Stimulated activated CD8-positive, alpha-beta memory T cell treated with anti-CD3 and anti-CD28 coated beads, Interleukin-12 subunit alpha, Interleukin-12 subunit beta, amount 100 ng/mL, for 1 hour (primary cell): ENCODE data around the gene CPT1C.

Experiments
- DNase-seq: peaks from one replicate; pipeline ENCODE4 v3.0.0-alpha.2; 2020; ENCODE audit warnings: low read depth

CPT1C gene

DNA sequence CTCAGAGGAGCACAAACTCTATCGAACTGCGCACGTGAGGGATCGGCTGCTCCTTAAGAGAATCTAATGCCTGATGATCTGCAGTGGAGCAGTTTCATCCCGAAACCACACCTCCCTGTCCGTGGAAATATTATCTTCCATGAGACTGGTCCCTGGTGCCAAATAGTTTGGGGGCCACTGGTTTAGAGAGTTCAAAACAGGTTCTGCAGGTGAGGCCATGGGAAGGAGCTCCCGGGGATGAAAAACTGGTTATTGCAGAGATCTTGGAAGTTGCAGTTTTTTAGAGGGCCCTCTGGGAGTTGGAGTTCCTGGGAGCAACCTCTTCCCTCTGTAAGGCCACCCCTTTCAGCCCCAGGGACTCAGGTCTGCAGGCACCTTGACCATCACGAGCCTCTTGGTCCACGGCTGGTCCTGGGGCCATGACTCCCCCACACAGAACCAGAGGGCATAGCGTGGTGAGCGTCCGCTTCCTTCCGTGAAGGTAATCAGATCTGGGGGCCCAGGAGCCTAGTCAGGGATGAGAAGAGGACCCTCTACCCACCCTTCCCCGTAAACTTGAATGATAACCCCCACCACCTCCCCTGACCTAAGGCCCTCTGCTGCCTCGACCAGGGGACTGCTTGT, 30.5 kb upstream of the CPT1C start:
- DNase-seq = no peak

DNA sequence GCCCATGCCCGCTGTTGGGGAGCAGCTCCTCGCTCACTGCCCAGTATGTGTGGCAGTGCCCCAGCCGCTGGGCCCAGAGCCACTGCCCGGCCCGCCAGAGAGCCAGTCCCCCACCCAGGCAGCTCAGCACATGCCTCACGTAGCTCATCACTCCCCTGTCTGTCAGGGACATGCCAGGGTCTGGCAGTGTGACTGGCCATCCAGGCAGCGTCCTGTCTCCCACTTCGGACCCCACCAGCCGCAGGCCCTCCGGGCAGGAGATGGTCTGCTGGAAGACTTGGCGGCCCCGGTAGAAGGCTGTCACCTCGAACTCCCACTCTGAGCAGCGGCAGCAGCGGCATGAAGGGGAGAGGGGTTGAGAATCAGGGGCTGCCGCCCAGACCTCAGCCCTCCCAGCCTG, 28.9 kb upstream of the CPT1C start:
- DNase-seq = no peak

DNA sequence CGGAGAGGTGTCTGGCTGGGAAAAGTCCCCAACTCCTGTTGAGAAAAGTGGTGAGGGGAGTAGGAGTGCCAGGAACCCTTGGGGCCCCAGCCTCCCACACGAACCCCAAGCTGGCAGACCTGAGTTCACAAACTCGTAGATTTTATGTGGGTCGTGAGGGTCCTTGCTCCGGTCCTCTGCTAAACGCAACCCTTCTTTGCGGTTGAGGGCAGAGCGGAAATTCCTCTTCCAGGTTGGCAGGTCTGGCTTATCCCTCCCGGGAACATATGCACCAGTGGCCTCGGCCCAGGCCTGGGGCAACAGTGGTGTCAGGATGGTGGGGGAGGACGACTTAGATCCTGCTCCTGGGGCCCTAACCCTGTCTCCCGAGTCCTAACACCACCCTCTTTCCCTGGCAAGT, 27.7 kb upstream of the CPT1C start:
- DNase-seq = no peak

DNA sequence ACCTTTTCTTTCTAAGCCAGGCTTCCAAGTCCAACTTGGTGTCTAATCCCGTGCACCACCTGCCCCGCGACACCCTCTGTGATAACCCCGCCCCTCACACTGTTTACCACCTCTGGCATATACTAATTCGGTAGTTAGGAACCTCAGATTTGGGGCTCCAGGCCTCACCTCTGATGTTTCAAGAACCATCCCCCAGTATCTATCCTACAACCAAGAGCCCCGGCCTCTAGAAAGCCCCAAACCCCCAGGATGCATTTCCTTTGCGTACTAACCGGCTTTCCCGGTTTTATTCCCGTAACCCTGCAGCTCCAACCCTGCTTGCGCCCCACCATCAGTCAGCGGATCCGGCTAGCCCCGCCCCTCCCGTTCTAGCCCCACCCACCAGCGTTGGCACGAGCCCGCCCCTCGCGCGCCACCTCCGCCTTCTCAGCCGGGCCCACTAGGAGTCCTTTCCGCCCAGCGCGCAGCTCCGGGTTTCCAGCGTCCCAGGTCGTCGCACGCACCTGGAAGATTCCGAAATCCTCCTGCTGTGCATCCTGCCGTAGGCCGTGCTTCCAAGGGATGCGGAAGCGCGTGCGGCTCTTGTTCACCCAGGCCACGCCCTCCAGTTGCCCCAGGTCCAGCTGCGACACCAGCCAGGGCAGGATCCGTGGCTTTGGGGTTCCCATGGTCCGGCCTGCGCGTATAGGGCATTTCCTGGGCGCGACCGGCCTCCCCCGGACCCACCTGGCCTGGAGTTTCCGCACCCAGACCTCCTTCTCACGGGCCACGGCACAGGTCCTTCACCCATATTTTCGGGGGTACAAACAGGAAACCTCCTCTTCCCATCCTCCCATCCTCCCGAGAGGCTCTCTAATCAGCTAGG, 26.5 kb upstream of the CPT1C start:
- peak; percentile 86 for DNase-seq

DNA sequence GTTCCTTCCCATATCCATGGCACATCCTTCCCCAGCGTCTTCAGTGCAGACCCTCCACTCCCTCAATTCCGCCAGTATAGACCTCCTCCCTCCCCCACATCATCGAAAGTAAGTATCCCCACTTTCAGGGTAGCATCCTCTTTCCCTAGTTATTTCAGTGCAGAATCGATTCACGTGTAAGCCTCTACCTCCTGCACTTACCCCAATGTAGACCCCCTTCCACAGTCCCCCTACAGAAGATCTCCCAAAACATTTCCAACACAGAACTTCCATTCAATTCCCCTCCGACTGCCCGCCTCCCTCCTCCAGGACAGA, 25.9 kb upstream of the CPT1C start:
- no peak for DNase-seq

DNA sequence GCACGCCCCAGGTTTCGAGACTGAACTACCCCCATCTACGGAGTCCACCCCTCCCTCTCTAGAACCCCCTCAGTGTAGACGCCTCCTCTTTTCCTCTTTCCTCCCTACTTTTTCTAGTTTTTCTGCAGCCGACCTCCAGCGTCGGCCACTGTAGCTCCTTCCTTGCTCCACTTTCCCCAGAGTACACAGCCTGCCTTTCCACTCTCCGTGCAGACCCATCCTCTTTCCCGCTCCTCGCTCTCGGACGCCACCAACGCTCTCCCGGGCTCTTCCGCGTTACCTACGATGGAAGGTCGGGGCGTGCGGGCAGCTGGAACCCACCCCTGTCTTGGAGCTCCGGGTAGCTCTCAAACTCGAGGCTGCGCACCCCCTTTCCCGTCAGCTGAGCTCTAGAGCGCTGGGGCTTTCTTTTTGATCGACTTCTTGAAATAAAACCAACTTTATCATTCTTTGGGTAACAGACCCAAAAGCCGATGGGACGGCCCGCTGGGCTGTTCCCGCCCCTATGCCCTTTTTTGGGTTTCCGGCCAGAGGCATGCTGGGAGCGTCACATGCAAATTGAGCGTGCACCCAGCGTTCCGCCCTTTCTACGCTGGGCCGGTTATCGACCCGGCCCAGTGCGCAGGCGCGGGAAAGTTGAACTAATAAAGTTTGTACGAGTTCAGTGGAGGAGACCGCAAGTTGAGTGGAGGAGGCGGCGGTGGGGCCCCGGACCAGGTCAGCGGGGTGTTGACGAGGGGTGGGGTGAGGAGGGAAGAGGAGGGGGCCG, 25.4 kb upstream of the CPT1C start, which contains the start of the genes BCL2L12 and IRF3:
BCL2L12 (plus strand) TSS at position 583 of the 769 bp plus-strand sequence. CDS start 760 bp downstream, outside the sequence.
IRF3 (minus strand) TSS at position 507 of the 769 bp plus-strand sequence. CDS start 1,019 bp downstream, outside the sequence.
- peak; percentile 99 for DNase-seq

DNA sequence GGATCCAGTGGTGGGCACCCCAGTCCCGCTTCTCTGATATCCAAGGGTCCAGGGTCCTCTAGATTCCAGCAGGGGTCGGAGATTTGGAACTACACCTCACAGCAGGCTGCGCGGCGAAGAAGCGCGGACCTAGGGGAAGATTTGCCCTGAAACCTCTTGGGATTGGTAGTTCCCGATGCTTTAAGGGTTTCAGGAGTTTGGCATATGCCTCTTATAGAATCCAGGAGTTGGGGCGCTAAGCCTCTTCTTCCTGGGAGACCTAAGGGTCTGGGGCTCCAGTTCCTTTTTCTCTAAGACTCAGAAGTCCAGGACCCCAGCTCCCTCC, 24.8 kb upstream of the CPT1C start:
- DNase-seq = no peak

DNA sequence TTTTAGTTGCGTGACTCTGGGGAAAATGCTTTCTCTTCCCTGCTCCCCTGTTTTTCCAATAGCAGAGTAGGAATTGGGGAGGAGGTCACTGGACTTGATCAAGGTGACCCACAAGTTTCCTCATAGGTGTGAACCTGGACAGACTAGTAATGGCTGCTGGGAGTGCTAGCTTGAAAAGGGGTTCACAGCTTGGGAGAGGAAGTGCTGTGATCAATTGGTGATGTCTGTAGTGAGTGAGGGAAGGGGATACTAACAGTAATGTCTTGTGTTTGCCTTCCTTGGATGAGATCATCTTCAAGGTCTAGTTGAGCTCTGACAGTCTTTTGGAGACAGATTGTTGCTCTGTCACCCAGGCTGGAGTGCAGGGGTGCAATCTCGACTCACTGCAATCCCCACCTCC, 23.4 kb upstream of the CPT1C start:
- no peak for DNase-seq

DNA sequence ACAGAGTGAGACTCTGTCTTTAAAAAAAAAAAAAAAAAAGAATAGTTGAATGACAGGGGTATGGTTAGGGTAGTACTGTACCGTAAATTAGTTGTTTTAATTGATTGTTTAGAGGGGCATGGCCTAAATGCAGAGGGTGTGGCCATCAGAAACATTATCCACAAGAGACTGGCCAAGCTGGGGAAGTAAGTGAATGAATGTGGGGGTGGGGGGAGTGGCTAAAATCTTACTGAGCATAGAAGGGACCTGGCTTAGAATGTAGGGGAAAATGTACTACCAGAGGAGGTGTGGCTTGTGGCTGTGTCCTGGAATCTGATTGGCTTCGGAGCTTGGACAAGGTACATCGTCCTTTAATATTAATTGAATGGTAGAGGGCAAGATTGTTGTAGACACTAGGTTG, 21.4 kb upstream of the CPT1C start:
- DNase-seq = no peak

DNA sequence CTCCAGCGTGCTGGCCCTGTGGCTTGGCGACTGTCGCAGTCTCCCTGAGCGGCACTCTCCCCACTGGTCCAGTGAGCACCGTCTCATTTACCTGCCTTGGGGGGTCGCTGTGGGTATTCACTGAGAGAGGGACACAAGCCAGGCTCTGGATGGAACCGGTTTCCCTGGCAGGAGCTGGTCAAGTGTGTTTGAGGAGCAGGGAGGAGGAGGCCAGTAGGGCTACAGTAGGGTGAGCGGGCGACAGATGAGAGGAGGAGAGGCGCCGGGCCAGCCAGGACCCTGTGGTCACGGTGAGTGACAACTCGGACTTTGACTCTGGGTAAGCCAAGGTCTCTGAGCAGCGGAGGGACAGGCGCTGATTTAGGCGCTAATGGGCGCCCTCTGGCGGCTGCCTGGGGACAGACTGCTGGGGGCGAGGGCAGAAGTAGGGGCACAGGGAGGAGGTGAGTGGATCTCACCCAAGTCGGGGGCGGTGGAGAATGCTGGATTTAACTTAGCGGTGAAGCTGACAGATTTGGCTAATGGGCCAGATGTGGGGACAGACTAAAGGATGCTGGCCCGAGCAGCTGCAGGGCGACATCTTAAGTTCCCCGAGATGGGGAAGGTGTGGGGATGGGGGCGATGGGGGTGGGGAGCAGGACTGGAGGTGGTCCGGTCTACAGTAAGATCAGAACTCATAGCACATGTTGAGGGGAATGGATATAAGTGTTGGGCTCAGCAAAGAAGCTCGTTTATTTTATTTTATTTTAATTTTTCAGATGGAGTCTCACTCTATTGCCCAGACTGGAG, 18.6 kb upstream of the CPT1C start:
- peak; percentile 66 for DNase-seq

DNA sequence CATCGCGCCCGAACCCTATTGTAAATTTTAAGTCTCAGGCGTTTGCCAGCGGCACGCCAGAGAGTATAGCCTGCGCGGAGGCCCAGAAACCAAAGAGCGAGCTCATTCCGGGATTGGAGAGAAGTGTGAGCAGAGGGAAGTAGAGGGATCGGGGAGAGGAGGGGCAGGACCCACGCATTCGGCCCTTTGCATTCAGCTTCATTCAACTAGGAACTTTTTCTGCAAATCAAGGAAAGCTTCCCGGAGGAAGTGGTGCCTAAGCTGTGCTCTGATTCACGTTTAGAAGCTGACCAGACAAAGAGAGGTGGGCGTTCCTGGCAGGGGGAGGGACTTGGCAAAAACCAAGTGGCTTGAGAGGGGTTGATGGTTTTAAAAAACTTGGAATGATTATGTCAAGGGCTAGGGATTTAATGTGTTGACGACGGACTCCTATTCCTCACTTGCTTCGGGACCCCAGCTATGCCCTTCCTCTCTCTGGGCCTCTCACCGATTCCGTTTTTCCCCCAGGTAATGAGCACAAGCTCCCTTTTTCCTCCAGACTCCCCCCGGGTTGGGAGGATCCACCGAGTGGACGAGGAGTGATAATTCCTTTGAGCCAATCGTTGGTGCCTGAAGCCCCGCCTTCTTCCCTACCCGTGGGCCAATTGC, 14.7 kb upstream of the CPT1C start:
- peak; percentile 35 for DNase-seq

DNA sequence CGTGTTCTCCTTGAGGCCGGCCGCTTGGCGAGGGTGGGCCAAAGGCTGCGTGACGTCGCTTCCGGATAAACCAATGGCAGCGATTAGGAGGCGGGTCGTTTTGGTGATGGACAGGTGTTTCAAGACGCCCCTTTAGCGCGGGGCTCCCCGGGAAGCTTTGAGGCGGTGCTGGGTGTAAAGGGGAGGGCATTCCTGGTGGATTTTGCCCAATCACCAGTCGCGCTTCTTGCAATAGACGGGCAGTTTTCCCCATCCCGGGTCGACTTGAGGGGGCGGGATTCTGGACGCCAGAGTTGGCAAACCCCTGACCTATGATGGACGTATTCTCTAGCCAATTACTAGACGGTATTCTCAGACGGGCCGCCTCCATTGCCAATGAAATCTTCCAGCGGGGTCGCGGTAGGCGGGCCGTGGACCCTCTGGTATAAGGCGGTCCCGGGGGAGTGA, 14.1 kb upstream of the CPT1C start:
- peak; percentile 96 for DNase-seq

DNA sequence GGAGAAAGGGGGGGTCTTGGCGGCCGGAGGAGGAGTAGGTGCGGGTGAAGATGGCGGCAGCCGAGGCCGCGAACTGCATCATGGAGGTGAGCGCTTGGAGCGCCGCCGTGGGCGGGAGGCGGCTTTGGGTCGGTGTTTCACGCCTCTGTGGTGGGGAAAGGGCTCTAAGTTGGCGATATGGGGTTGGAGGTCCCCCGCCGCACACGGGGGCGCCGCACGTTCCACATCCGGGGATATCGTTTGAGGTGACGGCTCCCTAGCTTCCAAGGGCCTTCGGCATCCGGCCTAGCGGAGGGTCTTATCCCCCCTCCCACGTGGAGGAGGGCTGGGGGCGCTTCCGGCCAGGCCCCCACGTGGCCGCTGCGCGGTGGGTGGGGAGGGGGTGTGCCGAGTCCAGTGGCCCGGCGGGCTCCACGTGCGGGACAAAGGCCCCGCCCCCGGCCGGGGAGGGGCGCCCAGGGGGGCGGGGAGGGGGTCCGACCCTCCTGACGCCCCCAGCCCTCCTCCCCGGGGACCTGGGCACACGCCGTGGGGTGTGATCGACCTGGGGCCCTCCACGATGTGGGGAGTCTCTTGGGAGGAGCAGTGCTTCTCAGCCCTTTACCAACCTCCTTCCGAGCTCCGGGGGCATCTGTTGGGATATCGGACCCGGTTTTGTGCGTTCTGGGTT, 13.6 kb upstream of the CPT1C start, which contains the start of gene PRMT1:
PRMT1 (plus strand) TSS at position 41 of the 670 bp plus-strand sequence; CDS start at position 51, 10 bp downstream.
- DNase-seq = no peak

DNA sequence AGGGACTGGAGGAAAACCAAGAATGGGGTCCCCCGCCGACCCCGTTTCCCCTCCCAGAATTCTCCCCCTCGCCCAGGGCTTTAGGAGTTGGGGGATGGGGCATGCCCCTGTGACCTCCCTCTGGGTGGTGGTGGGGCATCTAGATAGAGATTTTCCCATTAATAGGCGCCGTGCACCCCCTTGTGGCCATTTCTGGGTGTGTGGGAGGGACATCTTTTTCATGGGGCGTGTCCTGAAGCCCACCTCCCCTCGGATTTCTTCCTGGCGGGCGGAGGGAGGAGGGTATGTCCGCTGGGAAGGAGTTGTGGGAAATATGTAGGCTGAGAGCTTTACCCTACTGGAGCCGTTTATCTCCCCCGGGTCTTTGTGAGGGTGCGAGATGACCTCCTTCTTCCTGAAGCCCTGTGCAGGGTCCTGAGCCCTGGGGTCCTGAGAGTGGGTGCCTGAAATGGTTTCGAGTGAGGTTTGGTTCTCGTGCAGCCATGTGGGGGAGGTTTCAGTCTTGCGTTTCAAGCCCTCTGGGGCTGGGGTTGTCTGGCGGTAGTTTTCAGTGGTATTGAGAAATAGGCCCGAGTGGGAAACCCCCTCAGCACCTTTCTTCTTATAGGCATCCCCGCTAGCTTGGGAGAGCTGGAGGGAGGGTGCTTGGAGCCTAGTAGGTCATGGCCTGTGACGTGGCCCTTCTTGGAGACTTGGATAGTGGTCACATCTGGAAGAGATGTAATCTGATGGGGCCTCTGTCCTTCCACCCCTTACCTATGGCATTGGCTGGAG, 12.8 kb upstream of the CPT1C start:
- peak; percentile 71 for DNase-seq

DNA sequence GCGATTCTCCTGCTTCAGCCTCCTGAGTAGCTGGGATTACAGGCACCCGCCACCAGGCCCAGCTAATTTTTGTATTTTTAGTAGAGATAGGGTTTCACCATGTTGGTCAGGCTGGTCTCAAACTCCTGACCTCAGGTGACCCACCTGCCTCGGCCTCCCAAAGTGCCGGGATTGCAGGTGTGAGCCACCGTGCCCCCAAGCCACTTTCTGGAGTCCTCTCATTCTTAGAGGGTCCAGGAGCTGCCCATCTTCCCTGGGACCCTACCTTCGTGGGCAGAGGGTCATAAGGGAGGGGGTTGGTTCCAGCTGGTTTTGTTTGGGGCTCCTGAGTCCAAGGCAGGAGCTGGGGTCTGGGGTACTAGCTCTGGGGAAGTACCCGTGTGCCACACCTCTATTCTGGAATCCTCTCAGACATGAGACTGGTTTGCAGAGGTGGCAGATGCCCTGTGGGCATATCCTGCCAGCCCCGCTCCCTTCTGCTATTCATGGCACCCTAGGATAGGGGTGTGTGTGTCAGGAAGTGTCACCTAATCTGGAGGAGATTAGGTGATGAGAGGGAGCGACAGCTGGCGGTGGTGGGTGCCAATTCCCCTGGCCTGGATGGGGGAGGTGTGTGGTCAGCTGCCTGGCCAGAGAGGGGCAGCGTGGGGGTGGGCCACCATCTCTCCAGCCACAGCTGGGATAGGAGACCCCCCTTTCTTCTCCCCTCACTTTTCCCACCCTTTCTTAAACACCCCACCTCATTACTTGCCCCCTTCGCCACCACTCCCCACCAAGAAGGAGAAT, 11.7 kb upstream of the CPT1C start:
- DNase-seq = no peak

DNA sequence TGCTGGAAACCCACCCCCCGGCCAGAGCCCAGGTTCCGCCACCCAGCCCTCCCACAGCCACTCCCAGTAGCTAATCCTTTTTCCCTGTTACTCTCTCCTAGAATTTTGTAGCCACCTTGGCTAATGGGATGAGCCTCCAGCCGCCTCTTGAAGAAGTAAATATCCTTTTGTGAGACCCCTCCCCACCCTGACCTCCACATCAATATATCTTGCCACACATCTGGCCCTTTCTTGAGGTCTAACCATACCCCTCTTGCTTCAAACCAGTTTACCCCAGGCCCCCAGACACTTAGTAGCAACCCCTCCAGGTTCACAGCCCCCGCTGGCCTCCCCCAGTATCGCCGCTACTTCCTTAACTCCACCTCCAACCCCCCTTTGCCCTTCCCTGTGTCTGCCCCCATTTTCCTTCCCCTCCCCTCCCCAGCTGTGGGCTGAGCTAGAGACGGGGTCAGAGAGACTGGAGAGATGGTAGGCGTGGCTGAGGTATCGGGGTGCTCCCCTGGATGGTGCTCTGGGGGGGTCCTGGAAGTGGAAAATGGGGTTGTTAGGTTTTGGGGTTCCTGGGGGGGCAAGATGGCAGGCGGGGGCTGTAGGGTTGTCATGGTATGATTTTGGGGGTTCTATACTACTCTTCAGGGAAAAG, 11.0 kb upstream of the CPT1C start:
- DNase-seq = no peak

DNA sequence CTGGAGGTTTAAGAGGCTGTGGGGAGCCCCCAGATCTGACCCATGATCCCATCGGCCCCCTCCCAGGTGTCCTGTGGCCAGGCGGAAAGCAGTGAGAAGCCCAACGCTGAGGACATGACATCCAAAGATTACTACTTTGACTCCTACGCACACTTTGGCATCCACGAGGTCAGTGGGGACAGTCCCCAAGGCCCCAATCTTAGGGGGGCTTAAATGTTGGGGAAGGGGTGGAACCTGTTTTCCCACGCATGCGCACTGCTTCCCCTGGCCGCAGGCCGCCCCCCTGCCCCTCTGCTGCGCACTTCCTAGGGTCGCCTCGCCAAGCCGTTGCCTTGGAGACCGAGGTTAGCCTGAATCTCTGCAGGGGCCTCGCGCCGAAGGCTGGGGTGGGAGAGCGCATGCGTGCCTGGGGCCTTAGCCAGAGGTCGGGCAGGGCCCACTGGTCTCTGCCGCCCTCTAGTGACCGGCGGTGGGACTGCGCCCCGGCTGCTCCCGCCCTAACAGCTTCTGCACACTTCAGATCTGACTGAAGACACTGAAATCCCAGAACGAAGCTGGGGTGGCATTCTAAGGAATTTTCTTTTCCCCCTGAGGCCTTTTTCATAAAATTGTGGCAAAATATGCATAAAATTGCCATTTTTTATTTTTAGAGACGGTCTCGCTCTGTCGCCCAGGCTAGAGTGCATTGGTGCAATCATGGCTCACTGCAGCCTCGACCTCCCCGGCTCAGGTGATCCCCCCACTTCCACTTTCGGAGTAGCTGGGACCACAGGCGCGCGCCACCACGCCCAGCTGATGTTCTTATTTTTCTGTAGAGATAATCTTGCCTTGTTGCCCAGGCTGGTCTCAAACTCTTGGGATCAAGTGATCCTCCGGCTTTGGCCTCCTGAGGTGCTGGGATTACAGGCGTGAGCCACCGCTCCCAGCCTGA, 10.2 kb upstream of the CPT1C start:
- peak; percentile 88 for DNase-seq

DNA sequence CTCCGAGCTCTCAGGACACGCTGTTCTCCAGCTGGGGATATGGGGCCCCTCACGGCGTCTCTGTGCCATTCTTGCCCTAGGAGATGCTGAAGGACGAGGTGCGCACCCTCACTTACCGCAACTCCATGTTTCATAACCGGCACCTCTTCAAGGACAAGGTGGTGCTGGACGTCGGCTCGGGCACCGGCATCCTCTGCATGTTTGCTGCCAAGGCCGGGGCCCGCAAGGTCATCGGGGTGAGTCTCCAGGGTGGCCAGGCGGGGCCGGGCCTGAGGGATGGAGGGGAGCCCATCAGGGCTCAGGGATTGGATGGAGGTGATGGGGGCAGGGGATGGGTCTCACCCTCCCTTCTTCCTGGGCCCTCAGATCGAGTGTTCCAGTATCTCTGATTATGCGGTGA, 9.1 kb upstream of the CPT1C start:
- no peak for DNase-seq
